Urinary bladder (tissue), 4 donors: ENCODE data around the gene SLC9A7. TPM values are rescaled to one million over a fixed set of nuclear protein-coding genes. Genes with fewer than 3 reads are reported as not detected.

Source experiments
- DNase-seq: peaks from one replicate; pipeline ENCODE4 v3.0.0-alpha.2; 2015; ENCODE audit errors: extremely low spot score
- H3K27ac ChIP-seq: one replicate; pipeline ENCODE4 v1.5.1; 2013; ENCODE audit warnings: low read depth, mild to moderate bottlenecking, moderate library complexity
- H3K36me3 ChIP-seq: one replicate; pipeline ENCODE4 v1.6.1; 2013; ENCODE audit warnings: mild to moderate bottlenecking, moderate library complexity; ENCODE audit not compliant: insufficient read depth
- H3K4me1 ChIP-seq: one replicate; pipeline ENCODE4 v1.6.1; 2013; ENCODE audit warnings: mild to moderate bottlenecking, moderate library complexity; ENCODE audit not compliant: insufficient read depth
- H3K4me3 ChIP-seq: one replicate; pipeline ENCODE4 v1.5.1; 2013; ENCODE audit warnings: low read depth, low read length
- WGBS: extraction: QIAGEN DNeasy Blood & Tissue Kit; methylation state at CpG from one replicate; pipeline ENCODE4 v1.1.7; 2013; 5-methylcytosine and 5-hydroxymethylcytosine counted together
- polyA plus RNA-seq: library from polyadenylated mRNA; stranded (reverse); fragments of 200-250 nt; gene quantifications from one replicate; pipeline ENCODE4 v1.2.3, GENCODE V29; 2013
- total RNA-seq: library from RNA; depleted of rRNA; stranded (reverse); fragments of >200 nt; gene quantifications from one replicate; pipeline ENCODE4 v1.2.3, GENCODE V29; 2014
- donor health status: healthy with polysubstance abuse.
- donor health status: healthy.

Gene SLC9A7
- total and polyA plus RNA-seq, 2 donors = 0.61 to 4.1 TPM

DNA sequence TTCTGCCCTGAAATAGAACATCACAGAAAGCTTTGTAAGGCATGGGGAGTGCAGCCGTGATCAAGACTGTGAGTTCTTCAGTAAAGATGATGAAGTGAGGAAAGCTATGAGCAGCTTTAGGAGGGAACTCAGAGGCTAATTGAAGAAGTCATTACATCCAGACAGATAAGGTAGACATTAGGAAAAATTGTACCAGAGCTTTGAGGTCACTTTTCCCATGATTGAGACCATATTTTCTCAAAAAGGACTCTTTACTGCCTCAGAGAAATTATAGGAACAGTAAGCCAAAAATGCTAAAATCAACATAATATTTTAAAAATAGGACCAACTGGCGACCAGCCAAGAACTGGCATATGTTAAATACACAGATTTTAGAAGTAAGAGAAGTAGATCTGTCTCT, 174.2 kb downstream of the SLC9A7 start:
- 57% methylated on average over 2 of the region's 2 CpGs for WGBS
- no peak overlapping the region for H3K4me3 ChIP-seq
- no peaks in the 10 kb centered on the region for H3K4me1 ChIP-seq
- H3K27ac ChIP-seq = no peak overlapping the region
- DNase-seq = no peak
- H3K36me3 ChIP-seq = no peaks in the 10 kb centered on the region

GRCh38 chrX:46582966-46583365, 176.0 kb downstream of the SLC9A7 start:
- no peaks in the 10 kb centered on the region for H3K36me3 ChIP-seq
- 5% methylated on average over 1 of the region's 1 CpG for WGBS
- H3K4me3 ChIP-seq = no peak overlapping the region
- no peak overlapping the region for H3K27ac ChIP-seq
- no peaks in the 10 kb centered on the region for H3K4me1 ChIP-seq
- peak; percentile 6 for DNase-seq

DNA sequence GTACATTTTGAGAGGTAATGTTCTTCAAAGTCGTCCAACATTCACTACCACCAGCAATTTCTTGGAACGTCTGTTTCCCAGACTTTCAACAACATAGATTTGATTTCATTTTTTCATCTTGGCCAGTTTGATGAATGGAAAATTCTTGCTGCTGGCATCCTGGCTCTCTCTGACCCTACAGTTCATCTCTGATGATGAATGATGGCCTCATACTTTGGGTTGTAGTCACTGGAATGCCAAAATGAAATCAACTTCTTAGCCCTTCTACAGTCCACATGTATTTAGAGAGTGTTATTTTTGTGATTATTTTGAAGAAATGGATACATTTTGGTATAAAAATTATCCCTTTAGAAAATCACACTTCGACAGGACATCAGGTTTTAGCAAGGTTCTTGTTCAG, 176.6 kb downstream of the SLC9A7 start:
- Histone ChIP-seq H3K36me3 (no peaks in the 10 kb centered on the region), H3K27ac (no peak overlapping the region), H3K4me1 (no peaks in the 10 kb centered on the region), H3K4me3 (no peak overlapping the region)
- no peak for DNase-seq
- 68% methylated on average over 3 of the region's 3 CpGs for WGBS

- WGBS = 89% methylated on average over 6 of the region's 6 CpGs
- DNase-seq = no peak
- H3K36me3 ChIP-seq = no peaks in the 10 kb centered on the region
Measured at GRCh38 chrX:46580613-46581012, 178.3 kb downstream of the SLC9A7 start.

DNA sequence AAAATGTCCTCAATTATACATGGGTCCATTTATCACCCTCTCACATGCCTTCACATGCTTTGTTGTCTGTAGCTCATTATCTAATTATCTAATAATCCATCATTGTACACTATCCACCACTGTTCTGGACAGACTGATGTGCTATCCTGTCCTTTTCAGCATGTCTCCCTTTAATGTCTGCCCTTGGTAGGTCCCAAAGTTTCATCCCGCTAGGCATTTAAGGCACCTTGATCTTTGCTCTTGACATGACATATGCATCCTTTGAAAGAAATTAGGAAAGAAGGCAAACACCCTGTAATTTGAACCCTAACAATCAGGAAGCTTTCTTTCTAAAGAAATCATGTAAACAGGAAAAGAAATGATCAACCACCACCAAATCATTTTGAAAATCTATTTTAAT, 179.7 kb downstream of the SLC9A7 start:
- WGBS = 94% methylated on average over 1 of the region's 1 CpG
- no peak for DNase-seq
- Histone ChIP-seq H3K27ac (no peak overlapping the region), H3K4me1 (peaks cover 1% of the 10 kb centered on the region), H3K4me3 (no peak overlapping the region), H3K36me3 (no peaks in the 10 kb centered on the region)

More at GRCh38 chrX:46580613-46581012, 178.3 kb downstream of the SLC9A7 start:
- no peaks in the 10 kb centered on the region for H3K4me1 ChIP-seq
- no peak overlapping the region for H3K4me3 ChIP-seq
- no peak overlapping the region for H3K27ac ChIP-seq

GRCh38 chrX:46577221-46578005, 181.5 kb downstream of the SLC9A7 start:
- no peak overlapping the region for H3K27ac ChIP-seq
- peaks cover 1% of the 10 kb centered on the region for H3K4me1 ChIP-seq
- WGBS = 81% methylated on average over 7 of the region's 7 CpGs
- DNase-seq = no peak
- H3K36me3 ChIP-seq = no peaks in the 10 kb centered on the region
- H3K4me3 ChIP-seq = no peak overlapping the region

- Histone ChIP-seq H3K36me3 (no peaks in the 10 kb centered on the region), H3K4me1 (peaks cover 1% of the 10 kb centered on the region), H3K27ac (no peak overlapping the region), H3K4me3 (no peak overlapping the region)
- WGBS = 58% methylated on average over 3 of the region's 3 CpGs
- DNase-seq = no peak
Measured at GRCh38 chrX:46576458-46576857, 182.5 kb downstream of the SLC9A7 start.

GRCh38 chrX:46575991-46576392, 182.9 kb downstream of the SLC9A7 start:
- Histone ChIP-seq H3K36me3 (no peaks in the 10 kb centered on the region), H3K4me1 (peaks cover 1% of the 10 kb centered on the region), H3K4me3 (no peak overlapping the region), H3K27ac (no peak overlapping the region)
- no peak for DNase-seq
- 36% methylated on average over 6 of the region's 6 CpGs for WGBS

GRCh38 chrX:46575586-46575985, 183.3 kb downstream of the SLC9A7 start:
- Histone ChIP-seq H3K4me1 (peaks cover 1% of the 10 kb centered on the region), H3K27ac (no peak overlapping the region), H3K36me3 (no peaks in the 10 kb centered on the region), H3K4me3 (peak overlapping the region; percentile 24)
- no peak for DNase-seq
- WGBS = 35% methylated on average over 6 of the region's 6 CpGs

- Histone ChIP-seq H3K4me3 (peak overlapping the region; percentile 57), H3K4me1 (peaks cover 1% of the 10 kb centered on the region), H3K27ac (no peak overlapping the region), H3K36me3 (no peaks in the 10 kb centered on the region)
- no peak for DNase-seq
- WGBS = under 1% methylated on average over 87 of the region's 90 CpGs
Measured at GRCh38 chrX:46574774-46575381, 184.0 kb downstream of the SLC9A7 start.

DNA sequence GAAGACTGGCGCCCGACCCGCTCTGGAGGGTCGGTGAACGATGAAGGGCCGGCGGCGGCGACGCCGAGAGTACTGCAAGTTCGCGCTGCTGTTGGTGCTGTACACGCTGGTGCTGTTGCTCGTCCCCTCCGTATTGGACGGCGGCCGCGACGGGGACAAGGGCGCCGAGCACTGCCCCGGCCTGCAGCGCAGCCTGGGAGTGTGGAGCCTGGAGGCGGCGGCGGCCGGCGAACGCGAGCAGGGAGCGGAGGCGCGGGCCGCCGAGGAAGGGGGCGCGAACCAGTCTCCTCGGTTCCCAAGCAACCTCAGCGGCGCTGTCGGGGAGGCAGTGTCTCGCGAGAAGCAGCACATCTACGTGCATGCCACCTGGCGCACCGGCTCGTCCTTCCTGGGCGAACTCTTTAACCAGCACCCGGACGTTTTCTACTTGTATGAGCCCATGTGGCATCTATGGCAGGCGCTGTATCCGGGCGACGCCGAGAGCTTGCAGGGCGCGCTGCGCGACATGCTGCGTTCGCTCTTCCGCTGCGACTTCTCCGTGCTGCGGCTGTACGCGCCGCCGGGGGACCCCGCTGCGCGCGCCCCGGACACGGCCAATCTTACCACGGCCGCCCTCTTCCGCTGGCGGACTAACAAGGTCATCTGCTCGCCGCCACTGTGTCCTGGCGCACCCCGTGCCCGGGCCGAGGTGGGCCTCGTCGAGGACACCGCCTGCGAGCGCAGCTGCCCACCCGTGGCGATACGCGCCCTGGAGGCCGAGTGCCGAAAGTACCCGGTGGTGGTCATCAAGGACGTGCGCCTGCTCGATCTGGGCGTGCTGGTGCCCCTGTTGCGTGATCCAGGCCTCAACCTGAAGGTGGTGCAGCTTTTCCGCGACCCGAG, 184.8 kb downstream of the SLC9A7 start:
- peak overlapping the region; percentile 62 for H3K27ac ChIP-seq
- no peak for DNase-seq
- H3K36me3 ChIP-seq = no peaks in the 10 kb centered on the region
- H3K4me1 ChIP-seq = peaks cover 1% of the 10 kb centered on the region
- peak overlapping the region; percentile 57 for H3K4me3 ChIP-seq
- WGBS = 1% methylated on average over 107 of the region's 107 CpGs

DNA sequence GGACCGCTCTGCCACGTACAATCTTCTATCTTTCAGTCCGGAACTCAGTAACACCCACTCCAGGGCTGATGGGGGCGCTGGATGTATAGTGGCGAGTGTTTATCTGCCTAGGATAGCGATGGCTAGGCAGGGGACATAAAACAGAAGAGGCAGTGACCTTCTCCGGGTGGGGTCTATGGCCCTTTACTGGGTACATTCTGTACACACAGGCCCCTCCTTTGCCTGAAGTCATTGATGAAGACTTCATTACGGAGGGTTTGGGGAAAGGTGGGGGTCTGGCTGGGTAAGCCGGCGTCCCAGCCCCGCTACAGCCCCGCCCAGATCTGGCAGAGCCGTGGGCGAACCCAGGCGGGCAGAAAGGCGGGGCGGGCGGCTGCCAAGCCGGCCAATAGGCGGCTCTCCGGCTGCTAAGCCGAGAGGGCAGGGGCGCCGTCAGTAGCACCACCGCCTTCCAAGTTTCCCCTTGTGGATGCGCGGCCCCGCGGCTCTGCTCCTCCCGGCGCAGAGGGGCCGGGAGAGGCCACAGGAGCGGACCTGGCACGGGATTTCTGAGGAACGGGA, 185.5 kb downstream of the SLC9A7 start, which contains the start of gene CHST7:
CHST7 (plus strand) TSS at position 435 of the 561 bp plus-strand sequence. CDS start 167 bp downstream, outside the sequence.
- 3% methylated on average over 35 of the region's 35 CpGs for WGBS
- H3K4me1 ChIP-seq = peaks cover 1% of the 10 kb centered on the region
- DNase-seq = no peak

DNA sequence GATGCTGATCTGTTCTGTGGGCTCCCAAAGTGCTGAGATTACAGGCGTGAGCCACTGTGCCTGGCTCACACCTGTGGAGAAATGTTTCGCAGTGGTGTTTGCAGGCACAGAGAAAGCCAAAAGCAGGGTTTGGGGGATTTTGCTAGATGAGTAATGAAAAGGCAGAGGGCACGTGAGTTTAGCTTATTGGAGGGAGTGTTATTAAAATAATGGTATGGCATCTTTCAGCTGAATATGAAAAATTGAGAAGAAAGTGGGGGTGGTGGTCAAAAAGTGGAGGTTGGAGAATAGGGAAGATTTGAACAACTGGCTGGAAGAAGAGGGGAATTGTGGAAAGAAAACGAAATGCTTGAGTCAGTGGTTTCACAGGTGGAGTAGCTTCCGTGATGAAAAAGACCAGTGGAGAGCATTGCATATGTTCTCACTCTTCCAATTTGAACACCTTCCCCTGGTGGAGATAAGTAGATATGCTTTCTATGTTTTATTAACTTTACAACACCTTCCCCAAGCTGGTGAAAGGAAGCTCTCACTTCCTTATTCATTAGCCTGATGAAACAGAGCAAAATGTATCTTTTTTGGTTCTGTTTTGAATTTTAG, 186.5 kb downstream of the SLC9A7 start:
- WGBS = 86% methylated on average over 5 of the region's 5 CpGs
- no peak for DNase-seq
- Histone ChIP-seq H3K4me3 (no peak overlapping the region), H3K4me1 (peaks cover 1% of the 10 kb centered on the region), H3K27ac (no peak overlapping the region), H3K36me3 (no peaks in the 10 kb centered on the region)

More for the DNA sequence above, 185.5 kb downstream of the SLC9A7 start, which contains the start of gene CHST7:
- Histone ChIP-seq H3K4me3 (peak within 1 kb of the TSS; percentile 57), H3K27ac (peak within 1 kb of the TSS; percentile 62), H3K36me3 (no peaks in the 10 kb centered on the region)
